Measurements from ENCODE around the gene USF2. TPM values are rescaled to one million over a fixed set of nuclear protein-coding genes. Genes with fewer than 3 reads are reported as not detected.

The USF2 gene
- total and polyA plus RNA-seq, 10 of the 15 experiments (the other 5 are each of a cell fraction or from before 2014, with no cell fraction given) = 0.56 to 157 (median 65.5) TPM

GRCh38 chr19:35314031-35314430, 45.3 kb downstream of the USF2 start (continued):
- TF ChIP-seq E4F1 (IDR thresholded peaks at IDR 0.05; ENCODE audit: borderline replicate concordance, partially characterized antibody) = no peak
- TF ChIP-seq STAT1 (conservative IDR thresholded peaks at IDR 0.05) = no peak
- no peak for TF ChIP-seq ZNF217 (IDR thresholded peaks at IDR 0.05)
- TF ChIP-seq BCL11A (IDR thresholded peaks at IDR 0.05; ENCODE audit: low read depth, low read length) = no peak
- no peak for TF ChIP-seq RBBP5 (conservative IDR thresholded peaks at IDR 0.05)

- Histone ChIP-seq H2AFZ (ENCODE audit: control insufficient read depth, low read depth, low read length) (no peak overlapping the region), H3K9me3 (replicated peaks; ENCODE audit: control insufficient read depth, insufficient read depth, low read length) (no peaks in the 10 kb centered on the region), H3K36me3 (ENCODE audit: control insufficient read depth in 2 of 2, insufficient read depth in 2 of 2, low read length in 1 of 2) (no peaks in the 10 kb centered on the region), H3K79me2 (ENCODE audit: control insufficient read depth, insufficient read depth, low read length) (no peaks in the 10 kb centered on the region), H3K4me3 (no peak overlapping the region), H3K27ac (ENCODE audit: control insufficient read depth, insufficient read depth) (no peak overlapping the region), H4K20me1 (ENCODE audit: control insufficient read depth, insufficient read depth) (no peaks in the 10 kb centered on the region), H3K4me1 (ENCODE audit: control insufficient read depth, insufficient read depth, low read length) (peaks cover 11% of the 10 kb centered on the region), H3K9ac (ENCODE audit: control insufficient read depth, insufficient read depth, low read length) (no peak overlapping the region), H3K27me3 (replicated peaks in 1 of 2; ENCODE audit: control insufficient read depth in 2 of 2, insufficient read depth in 2 of 2, low read length in 1 of 2) (no peaks in the 10 kb centered on the region), H3K4me2 (ENCODE audit: control insufficient read depth, insufficient read depth) (no peak overlapping the region)
- in situ Hi-C loops (cut with MboI) (no loop called here), intact Hi-C loops (cut with micrococcal nuclease; ENCODE audit: unreplicated experiment) (no loop called here)
- ChIA-PET RAD21 (ENCODE audit: unreplicated experiment) (interaction anchor here (0.8 to 1.6 kb wide), 5 partner anchors 9 to 180 kb away, joined by 3 read pairs; partner anchors contain the start of gene FFAR1), POLR2A (interaction anchor here (1.2 kb wide), 1 partner anchor 194 kb away, joined by 3 read pairs; no protein-coding TSS in a partner anchor), SMC1A (ENCODE audit: uncharacterized antibody, unreplicated experiment) (interaction anchor here (0.5 to 11.0 kb wide), 6 partner anchors 7 to 154 kb away, joined by 3 to 122 read pairs (median 4); partner anchors contain the start of gene CD22), CTCF (interaction anchor here (0.6 to 2.5 kb wide), 10 partner anchors 13 to 180 kb away, joined by 3 to 9 read pairs (median 4); partner anchors contain the start of gene FFAR1)
- FAIRE-seq (no peak), ATAC-seq (no peak), DNase-seq (ENCODE audit: low read depth, low spot score) (no peak)
- no TSS peak for BruUV-seq (replicated peaks)
- WGBS (ENCODE audit: insufficient coverage, insufficient replicate concordance, low lambda C conversion rate, missing lambda C conversion rate) = 71% methylated on average over 10 of the region's 10 CpGs
- TF ChIP-seq RAD21 (IDR thresholded peaks at IDR 0.05; ENCODE audit: insufficient read depth, low read depth, low read length) (no peak), TCF7 (IDR thresholded peaks at IDR 0.05; ENCODE audit: borderline replicate concordance) (no peak), MYC (IDR thresholded peaks at IDR 0.05; ENCODE audit: insufficient read depth, insufficient read length, insufficient replicate concordance, low read length, severe bottlenecking) (no peak), KLF5 (IDR thresholded peaks at IDR 0.05; ENCODE audit: partially characterized antibody) (no peak), CHD4 (IDR thresholded peaks at IDR 0.05) (no peak), CUX1 (IDR thresholded peaks at IDR 0.05; ENCODE audit: insufficient replicate concordance, low read depth, low read length) (no peak)
Measured at GRCh38 chr19:35314858-35315470, 46.2 kb downstream of the USF2 start.
